ENCODE measurements around the gene FADS2.

FADS2 gene

DNA sequence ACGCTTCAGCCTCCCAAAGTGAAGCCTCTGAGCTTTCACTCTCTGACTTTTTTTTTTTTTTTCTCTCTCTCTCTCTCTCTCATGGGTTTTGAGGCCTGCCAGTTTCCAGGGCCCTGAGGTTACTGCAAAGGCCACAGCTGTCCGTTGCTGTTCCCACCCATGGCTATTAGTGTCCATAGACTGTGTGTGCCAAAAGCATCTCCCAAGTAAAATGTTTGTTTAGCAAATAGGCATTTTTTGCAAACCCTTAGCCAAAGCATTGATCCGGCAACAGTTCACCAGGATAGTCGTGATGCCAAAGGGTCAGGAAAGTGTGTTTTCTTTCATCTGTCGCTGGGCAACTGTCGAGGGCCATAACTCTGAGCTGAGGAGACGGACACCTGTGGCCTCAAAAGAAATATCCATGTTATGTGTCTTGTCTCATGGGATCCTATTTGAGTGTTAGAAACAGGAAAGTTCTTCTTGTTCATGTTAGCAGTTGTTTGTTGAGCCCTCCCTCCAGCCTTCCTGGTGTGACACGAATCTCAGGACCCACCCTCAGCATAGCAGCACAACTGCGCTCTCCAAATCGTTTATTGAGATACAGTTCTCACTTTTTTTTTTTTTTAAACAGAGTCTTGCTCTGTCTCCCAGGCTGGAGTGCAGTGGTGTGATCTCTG is 18.4 kb downstream of the FADS2 start:
- no peak for DNase-seq (ENCODE audit: low read depth, low spot score)

GRCh38 chr11:61847914-61848581 is 19.9 kb downstream of the FADS2 start:
- no peak for DNase-seq (ENCODE audit: low read depth, low spot score)

GRCh38 chr11:61848631-61849030 is 20.5 kb downstream of the FADS2 start:
- no peak for DNase-seq (ENCODE audit: low read depth, low spot score)

DNA sequence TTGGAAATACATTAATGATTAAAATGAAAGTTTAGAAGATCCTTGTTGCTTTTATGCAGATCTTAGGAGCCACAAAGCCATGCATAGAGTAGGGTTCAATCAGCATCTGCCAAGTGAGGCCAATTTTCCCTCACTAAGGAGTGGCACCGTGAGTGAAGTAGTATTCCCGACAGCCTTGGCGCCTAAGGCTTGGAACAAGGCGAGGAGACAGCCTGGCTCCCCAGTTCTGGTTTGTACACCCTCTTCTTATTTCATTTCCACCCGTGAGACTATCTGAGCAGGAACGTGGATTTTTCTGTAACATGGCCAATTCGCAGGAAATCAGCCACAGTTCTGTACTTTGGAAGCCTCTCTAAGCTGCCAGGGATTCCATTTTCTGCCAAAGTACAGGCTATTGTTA is 22.6 kb downstream of the FADS2 start:
- peak; percentile 22 for DNase-seq (ENCODE audit: low read depth, low spot score)

DNA sequence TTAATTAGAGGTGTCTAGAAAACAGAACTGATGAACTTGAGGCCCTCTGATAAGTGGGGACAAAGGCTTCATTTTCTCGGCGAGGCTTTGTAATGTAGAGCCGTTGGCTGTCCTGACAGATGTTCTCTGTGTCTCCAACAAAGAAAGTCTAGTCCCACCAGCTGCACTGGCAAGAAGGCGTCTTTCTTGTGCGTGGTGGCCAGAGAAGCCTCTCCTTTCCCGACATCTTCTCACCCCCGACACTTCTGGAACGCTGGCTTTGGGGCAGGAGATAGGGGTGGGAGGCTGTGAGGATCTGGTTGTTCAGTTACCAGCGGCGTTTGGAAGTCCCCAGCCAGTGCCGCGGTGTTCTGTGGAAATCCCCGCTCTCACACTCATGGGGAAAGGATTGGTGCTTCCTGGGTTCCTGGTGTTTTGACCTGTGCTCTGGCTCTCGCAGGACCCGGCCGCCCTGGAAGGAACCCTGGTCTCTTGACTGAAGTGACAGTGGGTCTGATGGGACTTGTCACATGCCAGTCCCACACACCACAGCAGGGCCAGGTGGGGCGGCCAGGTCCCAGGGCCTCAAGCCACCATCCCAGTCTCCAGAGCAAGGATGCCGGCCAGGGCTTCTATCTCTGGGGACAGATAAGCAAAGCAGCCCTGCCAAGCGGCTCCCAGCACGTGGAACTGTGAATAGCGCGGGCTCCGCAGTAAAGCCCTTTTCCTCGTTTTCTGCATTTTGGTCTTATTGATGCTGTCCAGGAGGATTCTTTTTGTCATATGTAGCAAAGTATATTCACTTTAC is 23.2 kb downstream of the FADS2 start:
- no peak for DNase-seq (ENCODE audit: low read depth, low spot score)

- no peak for DNase-seq (ENCODE audit: low read depth, low spot score)
Measured at GRCh38 chr11:61851900-61852295, 23.8 kb downstream of the FADS2 start.

GRCh38 chr11:61853698-61854169 is 25.6 kb downstream of the FADS2 start:
- DNase-seq (ENCODE audit: low read depth, low spot score): no peak

DNA sequence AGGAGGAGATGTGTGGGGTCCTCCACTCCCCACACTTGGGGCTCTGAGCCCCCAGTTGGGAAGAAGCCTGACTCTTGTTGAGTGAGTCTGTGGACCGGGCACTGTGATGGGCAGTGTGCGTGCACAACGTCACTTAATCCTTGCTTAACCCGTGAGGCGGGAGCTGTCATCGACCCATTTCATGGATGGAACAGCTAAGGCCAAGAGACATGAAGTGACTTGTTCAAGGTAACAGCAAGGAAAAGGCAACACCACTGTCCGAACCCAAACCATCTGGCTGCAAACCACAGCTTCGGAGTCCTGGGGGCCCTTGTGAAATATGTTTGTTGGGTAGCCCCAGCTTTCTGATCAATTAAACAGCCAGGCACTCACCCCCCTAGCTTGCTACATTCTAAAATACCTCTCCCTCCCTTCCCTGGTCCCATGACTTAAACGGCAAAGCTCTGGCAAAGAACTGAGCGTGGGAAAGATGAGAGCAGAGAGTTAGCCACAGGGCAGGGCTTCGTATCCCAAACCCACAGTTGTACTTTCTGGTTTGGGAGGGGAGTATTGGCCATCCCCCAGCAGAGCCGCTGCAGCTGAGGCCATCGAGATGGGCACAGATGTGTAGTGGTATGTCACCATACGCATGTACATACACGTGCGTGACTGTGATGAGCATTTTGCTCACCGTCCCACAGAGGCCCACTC is 26.3 kb downstream of the FADS2 start:
- no peak for DNase-seq (ENCODE audit: low read depth, low spot score)

DNA sequence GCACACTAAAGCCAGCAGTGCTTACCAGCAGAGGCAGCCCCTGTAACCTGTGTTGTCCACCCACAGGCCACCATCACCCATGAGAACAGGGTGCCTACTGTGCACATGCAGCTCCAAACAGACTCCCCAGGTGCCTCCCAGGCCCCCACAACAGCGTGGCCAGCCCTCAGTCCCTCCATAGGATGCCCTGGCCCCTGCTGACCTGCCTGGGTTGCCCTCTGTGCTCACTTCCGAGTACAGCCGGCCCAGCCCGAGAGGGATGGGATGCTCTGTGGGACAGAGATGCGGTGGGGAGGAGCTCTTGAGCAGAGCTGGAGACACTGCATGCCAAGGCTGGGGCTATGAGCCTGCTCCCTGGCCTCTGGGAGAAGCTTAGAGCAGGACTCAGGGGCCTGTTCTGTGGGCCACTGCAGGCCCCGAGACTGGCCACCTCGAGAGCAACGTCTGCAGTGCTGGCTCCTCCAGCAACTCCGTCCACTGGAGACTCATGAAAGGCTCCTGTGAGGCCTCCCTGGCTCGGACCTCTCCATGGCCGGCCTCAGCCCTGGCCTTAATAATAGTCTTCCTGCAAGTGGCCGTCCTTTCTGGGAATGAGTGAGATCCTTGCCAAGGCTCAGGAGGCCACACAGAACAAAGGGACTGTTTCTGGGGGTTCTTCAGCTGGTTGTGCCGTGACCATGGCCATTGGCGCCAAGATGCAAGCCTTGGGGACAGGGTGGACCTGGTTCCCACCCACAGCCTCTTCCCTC is 27.0 kb downstream of the FADS2 start:
- DNase-seq (ENCODE audit: low read depth, low spot score): no peak

- no peak for DNase-seq (ENCODE audit: low read depth, low spot score)
Measured at GRCh38 chr11:61855939-61856680, 28.0 kb downstream of the FADS2 start.

DNA sequence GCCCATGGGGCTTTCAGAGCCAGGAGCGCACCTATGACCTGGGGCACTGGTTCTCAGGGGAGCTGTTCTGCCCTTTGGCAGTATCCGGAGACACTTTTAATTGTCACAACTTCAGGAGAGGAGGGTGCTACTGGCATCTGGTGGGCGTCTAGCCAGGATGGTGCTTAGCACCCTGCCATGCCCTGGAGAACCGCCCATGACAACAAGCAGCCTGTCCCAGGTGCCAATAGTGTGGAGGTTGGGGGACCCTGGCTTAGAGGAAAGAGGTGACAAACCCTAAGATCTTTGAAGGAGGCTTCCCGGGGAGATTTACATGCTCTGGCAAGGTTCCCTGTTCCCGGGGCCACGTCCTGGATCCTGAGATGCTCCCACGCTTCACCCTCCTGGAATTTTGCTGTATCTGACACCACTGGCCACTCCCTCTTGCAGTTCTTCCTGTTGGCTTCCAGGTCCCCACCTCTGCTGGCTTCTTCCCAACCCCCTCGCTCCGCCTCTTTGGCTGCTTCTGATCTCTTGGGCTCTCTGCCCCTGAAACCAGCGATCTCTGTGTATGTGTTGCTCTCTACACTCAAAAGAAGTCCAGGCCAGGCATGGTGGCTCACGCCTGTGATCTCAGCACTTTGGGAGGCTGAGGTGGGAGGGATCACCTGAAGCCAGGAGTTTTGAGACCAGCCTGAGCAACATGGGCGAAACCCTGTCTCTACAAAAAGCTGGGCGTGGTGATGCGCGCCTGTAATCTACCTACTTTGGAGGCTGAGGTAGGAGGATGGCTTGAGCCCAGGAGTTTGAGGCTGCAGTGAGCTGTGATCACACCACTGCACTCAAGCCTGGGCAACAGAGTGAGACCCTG is 32.2 kb downstream of the FADS2 start:
- peak; percentile 37 for DNase-seq (ENCODE audit: low read depth, low spot score)

DNA sequence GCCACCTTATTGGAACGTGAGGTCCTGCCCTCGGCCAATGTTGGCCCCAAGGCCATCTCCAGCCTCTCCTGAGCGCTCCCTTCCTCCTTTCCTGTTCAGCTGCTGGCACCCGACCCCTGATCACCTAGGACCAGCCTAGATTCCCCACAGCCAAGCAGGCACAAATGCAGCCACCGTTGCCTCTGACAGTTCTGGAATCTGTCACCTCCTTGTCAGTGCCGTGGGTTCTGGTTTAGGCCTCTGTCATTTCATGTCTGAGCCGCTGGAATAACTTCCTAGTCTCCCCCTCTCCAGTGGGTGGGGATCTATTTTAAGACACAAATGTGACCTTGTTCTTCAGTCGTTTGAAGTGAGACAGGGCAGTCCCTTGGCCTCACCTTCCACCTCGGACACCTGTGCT is 33.5 kb downstream of the FADS2 start:
- no peak for DNase-seq (ENCODE audit: low read depth, low spot score)

DNA sequence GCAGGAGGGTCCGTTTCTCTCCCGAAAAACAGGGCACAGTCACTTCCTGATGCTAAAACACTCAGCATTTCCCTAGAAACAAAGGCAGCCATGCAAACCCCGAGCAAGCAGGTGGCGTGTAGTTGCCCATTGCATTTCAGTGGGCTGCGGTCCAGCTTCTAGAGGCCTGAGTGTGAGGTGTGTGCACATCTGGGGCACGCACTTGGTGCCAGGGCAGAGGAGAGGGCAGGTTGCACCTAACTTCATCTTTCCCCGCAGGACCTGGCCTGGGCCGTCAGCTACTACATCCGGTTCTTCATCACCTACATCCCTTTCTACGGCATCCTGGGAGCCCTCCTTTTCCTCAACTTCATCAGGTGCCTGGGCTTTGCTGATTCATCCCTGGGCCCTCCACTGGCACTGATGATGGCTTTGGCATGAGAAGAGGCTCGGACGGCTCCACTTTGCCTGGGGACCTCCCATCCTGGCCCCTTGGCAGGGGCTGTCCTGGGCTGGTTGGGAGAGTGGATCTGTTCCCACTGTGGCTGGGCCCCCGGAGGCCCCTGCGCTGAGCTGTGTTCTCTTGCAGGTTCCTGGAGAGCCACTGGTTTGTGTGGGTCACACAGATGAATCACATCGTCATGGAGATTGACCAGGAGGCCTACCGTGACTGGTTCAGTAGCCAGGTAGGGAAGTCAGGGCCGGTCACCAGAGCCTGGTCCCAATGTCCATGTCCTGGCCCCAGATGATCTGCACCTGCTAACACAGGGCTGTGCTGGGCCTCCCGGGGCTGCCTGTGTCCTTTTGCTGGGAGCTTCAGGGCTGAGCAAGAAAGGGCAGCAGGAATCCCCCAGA is 34.8 kb downstream of the FADS2 start:
- no peak for DNase-seq (ENCODE audit: low read depth, low spot score)

DNA sequence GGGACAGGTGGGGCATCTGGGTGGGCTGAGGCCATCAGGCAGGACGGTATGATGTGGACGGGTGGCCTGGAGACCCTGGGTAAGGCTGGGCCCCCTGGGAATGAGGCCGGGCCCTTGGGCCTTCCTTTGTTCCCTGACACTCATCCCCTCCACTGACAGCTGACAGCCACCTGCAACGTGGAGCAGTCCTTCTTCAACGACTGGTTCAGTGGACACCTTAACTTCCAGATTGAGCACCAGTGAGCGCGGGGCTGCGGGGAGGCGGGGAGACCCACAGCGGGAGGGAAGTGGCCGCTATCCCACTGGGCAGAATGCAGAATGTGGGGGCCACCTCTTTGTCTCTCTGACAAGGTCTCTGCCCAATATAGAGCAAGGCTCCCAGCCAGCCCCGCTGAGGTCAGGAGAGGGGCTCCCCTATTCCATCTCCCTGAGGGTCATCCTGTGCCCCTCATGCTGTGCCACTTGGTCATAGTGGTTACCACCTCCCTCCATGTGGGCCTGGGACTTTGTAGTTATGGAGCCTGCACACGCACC is 35.5 kb downstream of the FADS2 start:
- DNase-seq (ENCODE audit: low read depth, low spot score): no peak

DNA sequence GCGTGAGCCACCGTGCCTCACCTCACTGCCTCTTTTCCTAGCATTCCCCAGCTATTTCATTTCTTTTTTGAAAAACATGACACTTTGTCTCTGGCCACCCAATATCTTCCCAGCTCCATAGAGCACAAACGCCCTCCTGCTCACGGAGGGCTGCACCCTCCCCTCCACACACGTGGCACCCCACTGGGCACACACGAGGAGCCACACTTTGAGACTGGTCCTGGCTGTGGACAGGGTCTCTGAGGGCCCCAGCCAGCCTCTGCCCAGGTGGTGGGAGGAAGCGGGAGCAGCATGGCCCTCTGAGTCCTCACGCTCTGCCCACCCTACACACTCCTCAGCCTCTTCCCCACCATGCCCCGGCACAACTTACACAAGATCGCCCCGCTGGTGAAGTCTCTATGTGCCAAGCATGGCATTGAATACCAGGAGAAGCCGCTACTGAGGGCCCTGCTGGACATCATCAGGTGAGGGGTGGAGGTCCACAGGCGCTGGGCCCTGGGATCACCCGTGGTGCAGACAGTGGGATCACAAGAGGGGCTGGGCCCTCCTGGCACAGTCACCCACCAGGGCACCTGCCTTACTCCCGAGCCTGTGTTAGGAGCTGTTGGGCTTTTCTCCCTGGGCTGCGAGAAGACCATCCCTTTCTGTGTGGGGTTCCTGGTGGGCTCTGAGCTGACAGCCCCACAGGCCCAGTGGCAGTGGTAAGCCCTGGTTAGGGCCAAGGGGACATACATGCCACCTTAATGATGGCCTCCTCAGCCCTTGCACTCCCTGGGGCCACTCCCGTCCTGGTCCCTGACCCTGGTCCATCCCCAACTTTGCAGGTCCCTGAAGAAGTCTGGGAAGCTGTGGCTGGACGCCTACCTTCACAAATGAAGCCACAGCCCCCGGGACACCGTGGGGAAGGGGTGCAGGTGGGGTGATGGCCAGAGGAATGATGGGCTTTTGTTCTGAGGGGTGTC is 37.0 kb downstream of the FADS2 start:
- DNase-seq (ENCODE audit: low read depth, low spot score): no peak

DNA sequence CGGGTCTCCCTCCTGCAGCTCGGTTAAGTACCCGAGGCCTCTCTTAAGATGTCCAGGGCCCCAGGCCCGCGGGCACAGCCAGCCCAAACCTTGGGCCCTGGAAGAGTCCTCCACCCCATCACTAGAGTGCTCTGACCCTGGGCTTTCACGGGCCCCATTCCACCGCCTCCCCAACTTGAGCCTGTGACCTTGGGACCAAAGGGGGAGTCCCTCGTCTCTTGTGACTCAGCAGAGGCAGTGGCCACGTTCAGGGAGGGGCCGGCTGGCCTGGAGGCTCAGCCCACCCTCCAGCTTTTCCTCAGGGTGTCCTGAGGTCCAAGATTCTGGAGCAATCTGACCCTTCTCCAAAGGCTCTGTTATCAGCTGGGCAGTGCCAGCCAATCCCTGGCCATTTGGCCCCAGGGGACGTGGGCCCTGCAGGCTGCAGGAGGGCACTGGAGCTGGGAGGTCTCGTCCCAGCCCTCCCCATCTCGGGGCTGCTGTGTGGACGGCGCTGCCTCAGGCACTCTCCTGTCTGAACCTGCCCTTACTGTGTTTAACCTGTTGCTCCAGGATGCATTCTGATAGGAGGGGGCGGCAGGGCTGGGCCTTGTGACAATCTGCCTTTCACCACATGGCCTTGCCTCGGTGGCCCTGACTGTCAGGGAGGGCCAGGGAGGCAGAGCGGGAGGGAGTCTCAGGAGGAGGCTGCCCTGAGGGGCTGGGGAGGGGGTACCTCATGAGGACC is 38.3 kb downstream of the FADS2 start:
- DNase-seq (ENCODE audit: low read depth, low spot score): no peak

GRCh38 chr11:61866958-61867343 is 38.9 kb downstream of the FADS2 start:
- DNase-seq (ENCODE audit: low read depth, low spot score): no peak

Measured in astrocyte of the hippocampus (primary cell).